Natural killer cell (primary cell): Measurements from ENCODE around the gene FREM1. TPM values are rescaled to one million over a fixed set of nuclear protein-coding genes. Genes with fewer than 3 reads are reported as not detected.

ENCODE experiments used
- ATAC-seq, 3 donors: fragments of 150-1000 bp in 2 of 3; fragments of 200-7000 bp in 1 of 3; cut with Tn5 transposase; 1 replicate in 1 of 3; 2 replicates in 2 of 3; pipeline ENCODE4 v1.10.0; 2021; ENCODE audit warnings: mild to moderate bottlenecking in 2 of 3, moderate library complexity in 2 of 3
- DNase-seq, 2 donors: peaks; one replicate each; pipeline versions ENCODE4 v3.0.0 to v3.0.0-alpha.2; 2013 to 2021; ENCODE audit warnings: mixed read lengths in 1 of 2
- H3K27ac ChIP-seq: one replicate; pipeline ENCODE4 v1.5.1; 2013; ENCODE audit warnings: mild to moderate bottlenecking, low read length
- H3K27me3 ChIP-seq: one replicate; pipeline ENCODE4 v1.6.1; 2013; ENCODE audit warnings: low read length; ENCODE audit not compliant: control insufficient read depth, insufficient read depth
- H3K36me3 ChIP-seq: one replicate; pipeline ENCODE4 v1.6.1; 2013; ENCODE audit warnings: low read length; ENCODE audit not compliant: control insufficient read depth, insufficient read depth
- H3K4me1 ChIP-seq: one replicate; pipeline ENCODE4 v1.6.1; 2013; ENCODE audit warnings: low read length; ENCODE audit not compliant: control insufficient read depth, insufficient read depth
- H3K4me3 ChIP-seq: one replicate; pipeline ENCODE4 v1.5.1; 2013; ENCODE audit warnings: low read length
- H3K9me3 ChIP-seq: one replicate; pipeline ENCODE4 v1.6.1; 2013; ENCODE audit warnings: low read length; ENCODE audit not compliant: control insufficient read depth, insufficient read depth
- H3K27ac Mint-ChIP-seq, 2 donors: one replicate each; pipeline ENCODE4 v1.8.0; 2022; ENCODE audit warnings: mild to moderate bottlenecking in 2 of 2, mixed read lengths in 2 of 2, moderate library complexity in 1 of 2
- H3K27me3 Mint-ChIP-seq, 2 donors: one replicate each; pipeline ENCODE4 v1.8.0; 2022; ENCODE audit warnings: low read depth in 2 of 2, mixed read lengths in 2 of 2
- H3K36me3 Mint-ChIP-seq: one replicate; pipeline ENCODE4 v1.8.0; 2022; ENCODE audit warnings: mixed read lengths
- H3K4me1 Mint-ChIP-seq, 2 donors: one replicate each; pipeline ENCODE4 v1.8.0; 2022; ENCODE audit warnings: mixed read lengths in 2 of 2
- H3K4me3 Mint-ChIP-seq: one replicate; pipeline ENCODE4 v1.8.0; 2022; ENCODE audit warnings: mild to moderate bottlenecking, moderate library complexity, mixed read lengths
- H3K9me3 Mint-ChIP-seq, 2 donors: one replicate each; pipeline ENCODE4 v1.8.0; 2022; ENCODE audit warnings: mixed read lengths in 2 of 2
- WGBS: methylation state at CpG from one replicate; pipeline ENCODE4 v1.1.7; 2013; ENCODE audit warnings: missing lambda C conversion rate; ENCODE audit not compliant: insufficient coverage; 5-methylcytosine and 5-hydroxymethylcytosine counted together
- intact Hi-C: fragments of 100-400 bp; cut with micrococcal nuclease; formaldehyde crosslinking; loops from one replicate; pipeline ENCODE4 v1.14.2; 2022
- total RNA-seq, 4 donors: library from RNA; stranded (reverse); fragments of 120-200 nt in 1 of 4; gene quantifications; one replicate each; pipeline versions ENCODE4 v1.2.3 to v1.2.4, GENCODE V29; 2013 to 2022
- TF ChIP-seq, protein P1 (sequence below): fragments of 200-600 bp; IDR thresholded peaks from one replicate; pipeline ENCODE4 v1.8.0; 2022; ENCODE audit warnings: antibody characterized with exemption

The FREM1 gene
- total RNA-seq, 3 donors from 2014 or later (not counting 1 experiment from before 2014, with no cell fraction given), result 0.05 TPM; not detected in 2

DNA sequence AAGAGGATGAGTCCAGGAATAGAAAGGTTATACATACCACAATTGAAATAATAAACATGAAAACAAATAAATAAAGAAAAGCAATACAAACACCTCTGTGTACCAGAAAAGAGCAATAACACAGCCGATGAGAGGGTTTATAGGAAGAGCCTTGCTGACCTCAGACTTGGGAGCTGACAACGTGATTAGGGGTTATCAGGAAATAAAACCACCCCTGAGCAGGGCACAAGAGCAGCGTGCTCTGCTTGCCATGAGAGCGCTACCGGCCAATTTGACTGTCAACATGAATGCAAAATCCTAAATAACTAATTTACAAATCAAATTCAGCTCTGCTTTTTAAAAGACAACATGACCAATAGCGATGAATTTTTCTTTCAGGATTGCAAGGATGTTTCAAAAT is 2.6 kb upstream of the FREM1 start:
- no peaks in the 10 kb centered on the region for H3K36me3 ChIP-seq
- ATAC-seq, result no peak
- WGBS, result 90% methylated on average over 5 of the region's 6 CpGs
- no peaks in the 10 kb centered on the region for H3K27me3 ChIP-seq
- no peak overlapping the region for H3K4me3 Mint-ChIP-seq
- H3K36me3 Mint-ChIP-seq, result no peaks in the 10 kb centered on the region
- H3K27me3 Mint-ChIP-seq, result no peaks in the 10 kb centered on the region
- no peaks in the 10 kb centered on the region for H3K9me3 Mint-ChIP-seq
- no peak overlapping the region for H3K27ac Mint-ChIP-seq
- H3K27ac ChIP-seq, result no peak overlapping the region
- TF ChIP-seq, protein P1, sequence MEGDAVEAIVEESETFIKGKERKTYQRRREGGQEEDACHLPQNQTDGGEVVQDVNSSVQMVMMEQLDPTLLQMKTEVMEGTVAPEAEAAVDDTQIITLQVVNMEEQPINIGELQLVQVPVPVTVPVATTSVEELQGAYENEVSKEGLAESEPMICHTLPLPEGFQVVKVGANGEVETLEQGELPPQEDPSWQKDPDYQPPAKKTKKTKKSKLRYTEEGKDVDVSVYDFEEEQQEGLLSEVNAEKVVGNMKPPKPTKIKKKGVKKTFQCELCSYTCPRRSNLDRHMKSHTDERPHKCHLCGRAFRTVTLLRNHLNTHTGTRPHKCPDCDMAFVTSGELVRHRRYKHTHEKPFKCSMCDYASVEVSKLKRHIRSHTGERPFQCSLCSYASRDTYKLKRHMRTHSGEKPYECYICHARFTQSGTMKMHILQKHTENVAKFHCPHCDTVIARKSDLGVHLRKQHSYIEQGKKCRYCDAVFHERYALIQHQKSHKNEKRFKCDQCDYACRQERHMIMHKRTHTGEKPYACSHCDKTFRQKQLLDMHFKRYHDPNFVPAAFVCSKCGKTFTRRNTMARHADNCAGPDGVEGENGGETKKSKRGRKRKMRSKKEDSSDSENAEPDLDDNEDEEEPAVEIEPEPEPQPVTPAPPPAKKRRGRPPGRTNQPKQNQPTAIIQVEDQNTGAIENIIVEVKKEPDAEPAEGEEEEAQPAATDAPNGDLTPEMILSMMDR, result no peak
- H3K4me1 Mint-ChIP-seq, result no peaks in the 10 kb centered on the region
- intact Hi-C loops, result no loop called here
- DNase-seq, result no peak
- no peaks in the 10 kb centered on the region for H3K4me1 ChIP-seq
- H3K9me3 ChIP-seq, result no peaks in the 10 kb centered on the region
- H3K4me3 ChIP-seq, result no peak overlapping the region

DNA sequence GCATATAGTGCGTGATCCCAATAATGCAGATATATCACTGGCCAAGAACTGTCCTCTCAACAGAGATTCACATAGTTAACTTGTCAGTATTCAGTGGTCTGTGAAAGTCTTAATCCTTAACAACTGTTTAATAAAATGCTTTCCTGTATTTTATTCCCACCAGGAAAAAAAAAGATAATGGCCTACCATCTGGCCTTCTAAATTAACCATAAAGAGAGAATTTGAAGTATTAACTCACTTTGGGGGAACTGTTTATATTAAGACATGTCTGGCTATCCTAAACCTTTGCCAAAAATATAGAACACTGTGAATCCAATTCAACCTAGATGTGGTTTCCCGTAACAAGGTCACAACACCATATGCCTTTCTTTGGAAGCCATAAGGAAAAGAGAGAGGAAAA is 818 bp upstream of the FREM1 start:
- intact Hi-C loops, result no loop called here
- no peak for DNase-seq
- Mint-ChIP-seq H3K4me1 (no peaks in the 10 kb centered on the region), H3K36me3 (no peaks in the 10 kb centered on the region), H3K9me3 (no peaks in the 10 kb centered on the region), H3K4me3 (no peak overlapping the region), H3K27me3 (no peaks in the 10 kb centered on the region), H3K27ac (no peak overlapping the region)
- H3K4me1 ChIP-seq, result no peaks in the 10 kb centered on the region
- WGBS, result 90% methylated on average over 2 of the region's 2 CpGs
- ATAC-seq, result no peak
- no peaks in the 10 kb centered on the region for H3K27me3 ChIP-seq
- no peaks in the 10 kb centered on the region for H3K9me3 ChIP-seq
- TF ChIP-seq, protein P1, result no peak
- H3K27ac ChIP-seq, result no peak overlapping the region
- no peaks in the 10 kb centered on the region for H3K36me3 ChIP-seq
- no peak overlapping the region for H3K4me3 ChIP-seq

DNA sequence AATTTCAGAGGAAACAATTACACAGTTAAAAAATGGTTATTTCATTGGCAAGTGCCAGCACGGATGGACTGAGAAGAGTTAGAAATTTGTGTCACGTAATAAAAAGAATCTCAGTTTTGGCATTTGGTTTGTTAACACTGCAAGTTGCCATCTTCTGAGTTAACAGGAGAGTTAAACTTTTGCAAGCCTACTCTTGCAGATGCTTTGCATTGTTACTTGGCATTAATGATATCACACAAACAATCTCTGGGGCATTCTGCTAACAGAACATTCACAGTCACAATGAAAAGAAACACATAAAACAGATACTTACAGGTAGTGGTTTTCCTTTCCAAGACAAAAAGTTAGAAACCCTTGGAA is 647 bp downstream of the FREM1 start:
- no peaks in the 10 kb centered on the region for H3K36me3 Mint-ChIP-seq
- Histone ChIP-seq H3K36me3 (no peaks in the 10 kb centered on the region), H3K27me3 (no peaks in the 10 kb centered on the region), H3K4me3 (no peak overlapping the region), H3K9me3 (no peaks in the 10 kb centered on the region), H3K27ac (no peak overlapping the region), H3K4me1 (no peaks in the 10 kb centered on the region)
- ATAC-seq, result no peak
- no peak for DNase-seq
- WGBS, result 78% methylated on average over 2 of the region's 2 CpGs
- H3K4me3 Mint-ChIP-seq, result no peak overlapping the region
- no peaks in the 10 kb centered on the region for H3K4me1 Mint-ChIP-seq
- H3K9me3 Mint-ChIP-seq, result no peaks in the 10 kb centered on the region
- no peak overlapping the region for H3K27ac Mint-ChIP-seq
- TF ChIP-seq, protein P1, result no peak
- intact Hi-C loops, result no loop called here
- no peaks in the 10 kb centered on the region for H3K27me3 Mint-ChIP-seq

DNA sequence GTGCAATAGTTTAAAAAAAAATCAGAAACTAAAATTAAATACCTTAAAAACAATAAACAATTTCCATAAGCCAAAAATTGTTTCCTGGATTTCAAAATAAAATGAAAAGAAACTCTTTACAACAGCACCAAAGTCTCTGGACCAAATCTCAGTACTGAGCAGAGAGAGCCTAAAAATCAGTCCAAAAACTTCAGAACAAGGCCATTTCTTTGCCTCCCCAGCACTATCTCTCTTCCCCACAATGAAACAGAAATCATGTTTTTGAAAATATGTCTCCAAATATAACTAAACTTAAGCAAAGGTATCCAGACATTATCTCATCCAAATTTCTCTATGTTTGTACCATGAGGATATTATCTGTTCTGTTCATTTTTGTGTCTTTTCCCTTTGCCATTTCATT is 1.0 kb downstream of the FREM1 start:
- H3K27me3 Mint-ChIP-seq, result no peaks in the 10 kb centered on the region
- no peak overlapping the region for H3K4me3 Mint-ChIP-seq
- H3K36me3 Mint-ChIP-seq, result no peaks in the 10 kb centered on the region
- no peak for DNase-seq
- intact Hi-C loops, result no loop called here
- H3K9me3 Mint-ChIP-seq, result no peaks in the 10 kb centered on the region
- no peaks in the 10 kb centered on the region for H3K4me1 ChIP-seq
- no peak overlapping the region for H3K27ac Mint-ChIP-seq
- no peaks in the 10 kb centered on the region for H3K4me1 Mint-ChIP-seq
- no peak overlapping the region for H3K27ac ChIP-seq
- no peak for ATAC-seq
- H3K9me3 ChIP-seq, result no peaks in the 10 kb centered on the region
- no peak overlapping the region for H3K4me3 ChIP-seq
- TF ChIP-seq, protein P1, result no peak
- H3K36me3 ChIP-seq, result no peaks in the 10 kb centered on the region
- no peaks in the 10 kb centered on the region for H3K27me3 ChIP-seq
